Measurements from ENCODE around the gene ARMC2. TPM values are rescaled to one million over a fixed set of nuclear protein-coding genes. Genes with fewer than 3 reads are reported as not detected.
A peak's percentile ranks its signal among the peaks of the same experiment; 100 is the strongest.
"Not testable (repeated sequence)": the region's sequence is repeated elsewhere in the genome, so short reads cannot be mapped to it uniquely, and the experiment has no call there.

The ARMC2 gene
- total RNA-seq, 1 experiment from 2014 or later: 4.0 TPM

DNA sequence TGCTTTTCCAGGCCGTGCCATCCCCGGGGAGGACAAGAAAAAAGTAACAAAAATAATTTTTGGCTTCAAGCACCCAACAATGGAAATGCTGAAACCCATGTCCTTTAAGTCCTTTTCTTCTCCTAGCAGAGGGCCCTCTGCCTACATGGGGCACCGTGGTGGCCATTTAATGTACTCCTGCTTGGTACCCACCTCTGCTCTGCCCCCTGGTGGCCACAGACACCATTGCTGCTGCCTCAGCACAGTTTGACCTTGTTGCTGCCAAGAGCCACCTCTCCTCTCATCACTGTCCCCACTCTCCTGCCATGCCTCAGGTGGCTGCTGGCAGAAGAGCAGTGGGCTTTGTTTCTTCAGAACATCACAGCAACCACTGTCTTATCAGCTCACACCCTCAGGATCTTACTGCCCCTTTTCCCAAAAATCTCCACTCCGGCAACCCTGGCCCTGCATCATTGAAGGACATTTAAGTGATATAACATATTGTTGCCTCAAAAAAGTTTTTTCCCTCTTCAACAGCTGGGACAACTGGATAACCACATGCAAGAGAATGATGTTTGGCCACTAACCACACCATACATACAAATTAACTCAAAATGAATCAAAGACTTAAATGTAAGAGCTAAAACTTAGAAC lies 12.9 kb upstream of the ARMC2 start:
- peak; percentile 81 for DNase-seq (ENCODE audit: low read depth)

DNA sequence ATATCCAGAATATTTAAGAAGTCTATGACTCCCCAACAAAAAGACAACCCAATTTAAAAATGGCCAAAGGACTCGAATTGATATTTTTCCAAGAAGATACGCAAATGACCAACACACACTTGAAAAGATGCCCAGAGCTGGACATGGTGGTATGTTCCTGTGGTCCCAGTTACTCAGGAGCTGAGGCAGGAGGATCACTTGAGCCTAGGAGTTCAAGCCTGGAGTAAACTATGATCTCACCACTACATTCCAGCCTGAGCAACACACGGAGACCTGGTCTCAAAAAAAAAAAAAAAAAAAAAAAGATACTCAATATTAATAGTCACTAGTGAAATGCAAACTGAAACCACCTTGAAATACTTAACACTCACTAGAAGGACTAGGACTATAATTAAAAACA lies 12.2 kb upstream of the ARMC2 start:
- DNase-seq (ENCODE audit: low read depth): no peak

DNA sequence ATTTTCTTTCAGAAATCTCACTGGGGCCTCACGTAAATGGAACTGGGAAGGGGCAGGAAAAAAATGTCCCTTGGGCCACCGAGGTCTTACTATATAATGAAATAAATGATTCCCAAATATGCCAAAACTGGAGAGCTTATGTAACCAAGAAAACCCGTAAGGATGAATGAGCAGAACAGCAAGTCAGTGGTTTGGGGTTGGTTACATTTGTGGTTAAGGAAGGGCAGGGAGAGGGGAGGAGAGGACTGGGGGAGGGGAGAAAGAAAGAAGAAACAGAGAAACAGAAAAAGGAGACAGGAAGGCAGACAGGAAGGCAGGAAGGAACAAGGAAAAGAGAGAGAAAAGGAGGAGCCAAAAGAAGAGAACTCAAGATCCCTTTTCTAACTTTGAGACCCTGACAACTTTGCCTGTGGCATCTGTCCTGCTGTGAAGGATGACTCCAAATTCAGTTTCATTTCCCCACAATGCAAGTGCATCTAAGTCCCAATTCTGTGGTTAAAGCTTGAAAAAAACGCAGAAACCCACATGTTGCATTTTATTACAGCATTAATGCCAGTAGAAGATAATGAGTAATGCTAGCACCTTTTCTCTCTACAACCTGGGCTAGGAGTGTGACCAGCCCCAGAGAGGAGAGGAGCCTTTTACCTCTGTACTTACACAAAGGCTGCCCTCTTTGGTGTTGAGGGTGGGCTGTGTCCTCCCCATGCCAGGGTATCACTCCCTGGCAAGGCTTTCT lies 10.8 kb upstream of the ARMC2 start:
- peak; percentile 18 for DNase-seq (ENCODE audit: low read depth)

DNA sequence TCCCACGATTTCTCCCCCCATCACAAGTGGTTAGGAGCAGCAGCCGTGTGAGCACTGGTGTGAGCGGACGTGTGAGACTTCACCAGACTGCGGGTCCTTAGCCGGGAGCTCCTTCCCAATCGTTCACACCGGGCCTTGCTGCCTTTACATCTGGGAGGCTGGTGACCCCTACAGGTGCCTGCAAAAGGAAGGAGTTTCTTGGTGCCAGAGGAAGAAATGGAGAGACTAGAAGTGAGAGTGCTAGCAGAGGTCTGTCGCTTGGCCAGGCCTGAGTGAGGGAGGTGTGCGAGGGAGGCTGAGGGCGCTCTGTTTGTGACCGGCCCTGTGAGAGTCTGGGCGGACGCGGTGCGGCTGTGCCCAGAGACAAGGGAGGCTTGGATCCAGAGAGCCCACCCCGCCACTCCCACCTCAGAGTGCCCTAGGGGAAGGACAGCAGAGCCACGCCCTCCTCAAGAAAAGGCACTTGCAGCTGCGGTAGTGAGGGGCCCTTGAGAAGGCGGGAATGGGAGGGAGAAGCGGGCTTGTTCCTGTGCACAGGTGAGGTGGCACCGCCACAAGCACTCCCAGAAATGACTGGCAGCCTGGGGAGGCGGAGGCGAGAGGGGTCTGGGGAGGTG lies 10.0 kb upstream of the ARMC2 start:
- DNase-seq (ENCODE audit: low read depth): peak; percentile 15

DNA sequence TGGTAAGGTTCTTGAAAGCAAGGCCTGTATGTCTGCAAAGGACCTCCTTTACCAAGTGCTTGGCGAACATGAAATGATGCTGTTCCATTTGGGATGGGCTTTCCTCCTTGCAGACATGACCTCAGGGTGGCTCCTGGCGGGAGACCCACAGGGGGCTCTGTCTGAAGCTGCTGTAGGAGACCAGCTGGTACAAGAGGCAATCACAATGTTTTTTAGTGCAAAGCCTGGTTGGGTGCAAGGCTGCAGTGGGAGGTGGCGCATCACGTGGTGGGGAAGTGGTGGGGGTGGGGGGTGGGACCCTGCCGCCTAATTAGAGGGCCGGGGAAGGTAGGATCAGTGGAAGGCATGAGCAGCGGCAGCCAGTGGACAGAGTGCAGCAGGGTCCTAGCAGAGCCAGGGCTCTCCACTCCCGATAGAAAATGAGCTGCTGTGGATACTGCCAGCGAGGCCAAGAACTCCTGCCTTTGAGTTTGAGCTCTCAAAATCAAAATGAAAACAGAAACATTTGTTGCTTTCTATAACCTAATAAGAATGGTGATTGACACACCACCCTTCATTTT lies 9.1 kb upstream of the ARMC2 start:
- DNase-seq (ENCODE audit: low read depth): no peak

DNA sequence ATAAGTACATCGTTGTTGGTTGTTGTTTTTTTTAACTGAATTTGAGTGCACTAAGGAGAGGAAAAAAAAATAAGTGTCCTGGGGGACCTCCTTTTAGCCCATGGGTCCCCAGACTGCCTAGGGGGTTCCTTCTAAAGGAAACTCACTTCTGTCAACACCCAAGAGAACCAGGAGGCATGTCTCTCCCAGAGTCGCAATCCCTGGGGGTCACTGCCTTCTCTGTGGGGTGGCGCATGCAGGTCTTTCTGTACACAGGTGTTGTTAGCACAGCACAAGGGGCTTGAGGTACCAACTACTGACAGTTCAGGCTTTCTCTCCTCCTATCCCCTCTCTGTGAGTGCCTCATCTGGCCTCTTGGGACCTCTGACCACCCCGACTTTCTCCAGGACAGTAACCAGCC lies 7.3 kb upstream of the ARMC2 start:
- DNase-seq (ENCODE audit: low read depth): no peak

DNA sequence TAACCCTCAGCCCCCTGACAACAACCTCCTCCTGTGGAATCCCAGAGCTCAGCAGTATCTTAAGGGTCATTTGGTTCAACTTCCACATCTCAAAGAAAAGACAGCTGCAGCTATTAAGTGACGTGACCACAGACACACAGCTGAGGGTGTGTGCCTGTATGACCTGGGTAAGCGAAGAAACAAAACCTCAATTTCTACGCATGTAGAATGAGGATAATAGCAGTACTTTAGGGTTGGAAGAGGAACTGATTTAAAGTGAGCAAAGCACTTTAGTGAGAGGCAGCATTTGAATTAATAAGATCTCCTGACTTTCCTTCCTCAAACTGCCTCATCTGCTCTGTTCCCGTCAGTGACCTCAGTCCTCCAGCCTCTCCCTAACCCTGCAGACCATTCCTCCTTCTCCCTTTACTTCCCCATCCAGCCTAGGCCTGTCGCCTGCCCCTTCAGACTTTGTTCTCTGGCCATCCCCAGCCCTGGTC lies 6.8 kb upstream of the ARMC2 start:
- DNase-seq (ENCODE audit: low read depth): no peak

DNA sequence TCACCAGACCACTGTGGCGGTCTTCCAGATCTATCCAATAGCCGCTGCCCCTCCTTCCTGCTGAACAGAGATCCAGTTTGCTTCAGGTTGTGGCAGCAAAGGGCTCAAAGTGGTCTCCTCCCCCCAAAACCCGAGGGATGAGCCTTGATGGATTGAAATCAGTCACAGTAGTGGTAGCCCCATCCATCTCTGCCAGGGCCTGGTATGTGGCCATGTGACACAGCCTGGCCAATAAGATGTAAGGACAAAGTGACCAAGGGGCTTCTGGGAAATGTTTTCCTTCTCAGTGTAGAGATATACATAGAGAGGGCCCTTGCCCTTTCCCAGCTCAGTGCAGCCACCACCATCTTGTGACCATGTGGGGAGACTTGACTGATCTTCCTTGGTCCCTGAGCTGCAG lies 4.1 kb upstream of the ARMC2 start:
- DNase-seq (ENCODE audit: low read depth): no peak

DNA sequence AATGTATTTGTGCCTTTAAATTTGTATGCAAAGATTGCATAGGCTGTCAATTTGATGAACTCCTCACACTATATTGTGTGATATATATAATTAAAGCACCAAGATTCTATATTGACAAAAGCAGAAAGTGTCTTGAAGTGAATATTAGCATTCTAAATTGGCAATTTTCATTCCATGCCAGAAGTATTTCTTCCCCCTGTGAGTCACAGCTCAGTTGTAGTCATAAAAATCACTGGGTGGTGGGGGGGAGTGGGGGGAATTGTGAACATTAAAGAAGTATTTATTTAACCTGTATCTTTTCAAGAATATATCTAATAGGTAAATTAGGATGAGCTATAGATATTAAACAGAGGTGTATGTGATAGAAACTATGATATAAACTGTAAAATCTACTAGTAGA lies 3.1 kb upstream of the ARMC2 start:
- DNase-seq (ENCODE audit: low read depth): no peak

DNA sequence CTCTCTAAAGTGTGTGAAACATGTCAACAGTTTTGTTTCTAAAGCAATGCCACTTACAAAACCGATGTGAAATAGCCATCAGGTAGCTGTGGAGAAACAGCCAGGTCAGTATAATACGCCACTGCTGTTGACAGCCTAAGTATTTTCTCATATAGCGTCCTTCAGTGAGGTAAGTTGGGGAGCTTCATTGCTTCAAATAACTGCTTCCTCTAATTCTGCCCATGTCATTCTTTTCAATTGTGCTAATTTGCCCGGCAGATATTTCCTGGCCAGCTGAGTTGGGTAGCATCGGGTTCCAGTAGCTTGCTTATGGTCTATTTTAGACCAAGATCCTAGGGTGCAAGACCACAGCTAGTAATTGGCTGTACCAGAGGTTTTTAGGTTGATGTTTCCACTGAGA lies 2.1 kb upstream of the ARMC2 start:
- no peak for DNase-seq (ENCODE audit: low read depth)

DNA sequence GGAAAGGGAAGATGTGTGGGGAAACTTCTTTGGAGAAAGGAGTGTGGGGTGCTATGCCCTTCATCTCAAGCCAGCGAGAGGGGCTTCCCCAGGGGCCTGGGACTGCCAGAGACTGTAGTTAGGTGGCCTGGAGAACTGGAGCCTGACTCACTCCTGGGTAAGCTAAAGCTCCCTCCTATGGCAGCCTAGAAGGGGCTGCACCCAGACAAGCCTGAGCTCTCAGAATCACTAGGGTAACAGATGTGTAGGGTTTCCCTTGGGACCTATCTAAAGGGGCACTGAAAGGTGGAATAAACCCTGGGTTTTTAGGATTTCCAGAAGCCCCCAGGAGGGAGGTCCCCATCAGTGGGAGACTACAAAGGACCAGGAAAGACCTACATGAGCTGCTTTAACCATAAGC lies 1.6 kb upstream of the ARMC2 start:
- DNase-seq (ENCODE audit: low read depth): no peak

DNA sequence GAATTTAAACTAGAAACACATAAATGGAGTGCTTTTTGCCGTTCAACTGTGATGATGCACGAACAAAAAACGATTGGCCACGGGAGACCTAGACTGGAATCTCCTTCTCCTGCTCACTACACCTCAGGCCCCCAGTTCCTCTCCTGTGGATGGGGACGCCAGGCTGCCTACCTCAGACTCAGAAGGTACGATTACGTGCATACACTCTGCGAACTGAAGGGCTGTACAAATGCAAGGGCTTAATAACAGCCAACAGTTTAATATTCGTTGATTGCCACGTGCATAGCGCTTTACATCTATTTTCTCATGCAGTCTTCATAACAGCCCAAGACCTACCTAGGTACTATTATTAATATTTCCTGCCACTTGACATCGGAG lies 495 bp upstream of the ARMC2 start:
- DNase-seq (ENCODE audit: low read depth): no peak

DNA sequence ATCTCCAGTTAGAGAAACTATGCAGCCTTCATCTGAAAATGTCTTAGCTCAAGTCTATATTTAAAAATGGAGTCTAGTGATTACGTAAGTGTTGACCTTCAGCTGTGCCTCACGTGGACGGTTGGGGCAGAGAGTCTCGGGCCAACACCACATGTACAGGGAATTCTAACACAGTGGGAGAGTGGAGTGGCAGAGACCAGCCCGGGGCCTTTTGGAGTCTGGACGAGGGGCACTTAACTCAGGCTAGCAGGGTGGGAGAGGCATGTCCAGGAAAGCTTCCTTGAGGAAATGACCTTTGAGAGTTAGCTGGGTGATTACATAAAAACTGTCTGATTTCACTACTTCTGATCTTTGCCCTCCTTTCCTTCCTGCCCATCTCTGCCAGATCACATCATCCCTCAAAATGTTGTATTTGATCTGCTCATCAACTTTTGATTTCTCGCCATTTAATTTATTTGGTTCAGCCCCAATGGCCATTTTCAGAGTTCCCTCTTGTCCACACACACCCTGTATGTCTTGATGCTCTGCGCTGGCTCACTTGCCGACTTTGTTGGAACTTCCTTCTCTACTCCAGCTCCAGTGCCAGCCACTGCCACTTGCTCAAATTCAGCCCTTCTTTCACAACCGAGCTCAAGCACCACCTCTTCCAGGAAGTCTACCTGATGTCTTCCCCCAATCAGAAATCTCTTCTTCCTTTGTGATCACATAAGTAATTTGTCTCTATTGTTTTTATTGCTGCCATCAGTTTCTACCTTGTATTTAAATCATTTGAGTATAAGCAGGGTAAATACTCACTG lies 2.6 kb downstream of the ARMC2 start:
- DNase-seq (ENCODE audit: low read depth): no peak

DNA sequence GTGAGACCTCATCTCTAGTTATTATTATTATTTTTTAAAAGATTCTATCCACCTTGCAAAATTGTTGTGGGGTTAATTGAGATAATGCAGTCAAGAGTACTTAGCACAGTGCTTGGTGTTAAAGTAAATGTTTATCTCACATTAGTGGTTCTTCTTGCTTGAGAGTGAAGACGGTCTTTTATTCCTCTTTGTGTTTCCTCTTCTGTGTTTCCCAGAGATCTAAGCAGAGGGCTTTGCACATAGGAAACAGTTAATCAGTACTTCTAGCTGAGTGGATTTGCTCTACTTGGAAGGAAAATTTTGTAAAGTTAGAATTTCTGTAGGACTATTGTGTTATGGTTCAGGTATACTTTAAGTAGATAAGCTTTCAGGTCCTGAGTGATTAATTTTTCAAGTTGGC lies 3.5 kb downstream of the ARMC2 start:
- DNase-seq (ENCODE audit: low read depth): no peak

DNA sequence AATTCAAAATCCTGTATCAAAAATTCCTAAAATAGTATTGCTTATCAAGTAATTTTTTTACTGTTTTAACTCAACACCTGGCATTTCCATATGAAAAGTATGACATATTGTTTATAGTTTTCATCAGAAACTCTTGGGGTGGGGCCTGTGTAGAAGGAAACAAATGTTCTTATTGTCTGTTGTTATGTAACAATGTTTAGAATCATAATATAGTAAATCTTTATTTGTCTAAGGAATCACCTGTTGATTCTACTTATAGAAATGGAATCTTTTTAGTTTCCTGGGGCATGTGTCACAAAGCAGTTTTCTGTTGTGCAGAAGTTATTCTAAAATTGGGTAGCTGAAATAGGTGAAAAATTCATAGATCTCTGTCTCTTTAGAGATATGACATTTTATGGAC lies 4.9 kb downstream of the ARMC2 start:
- DNase-seq (ENCODE audit: low read depth): no peak

DNA sequence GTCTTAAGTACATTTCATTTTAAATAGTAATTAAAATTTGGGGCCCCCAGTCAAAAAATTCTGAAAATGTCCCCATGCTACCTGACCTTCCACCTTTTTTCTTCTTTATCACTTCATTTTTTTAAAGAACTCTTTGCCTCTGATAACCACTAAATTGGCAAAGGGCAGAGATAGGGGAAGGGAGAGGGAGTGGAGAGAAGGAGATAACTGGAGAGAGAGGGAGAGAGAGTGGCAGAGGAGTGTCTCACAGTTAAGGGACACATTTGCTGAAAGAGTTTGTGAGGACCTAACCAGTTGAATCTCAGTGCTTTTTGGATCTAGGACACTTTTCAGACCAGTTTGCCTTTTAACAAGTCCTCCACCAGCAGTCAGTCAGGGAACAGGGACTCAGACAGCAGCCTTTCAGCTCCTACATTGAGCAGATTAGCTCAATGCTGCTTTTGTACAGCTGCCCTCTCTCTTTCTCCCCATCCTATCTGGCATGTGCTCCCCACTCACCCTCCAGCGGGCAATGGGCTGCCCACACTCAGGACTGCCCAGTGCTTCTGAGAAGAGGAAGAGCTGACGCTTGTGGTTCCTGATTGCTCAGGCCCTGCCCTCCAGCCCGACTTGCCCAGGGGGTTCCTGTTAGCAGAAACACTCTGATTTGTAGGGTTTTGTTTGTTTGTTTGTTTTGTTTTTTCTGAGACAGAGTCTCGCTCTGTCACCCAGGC lies 14.4 kb downstream of the ARMC2 start:
- DNase-seq (ENCODE audit: low read depth): no peak

DNA sequence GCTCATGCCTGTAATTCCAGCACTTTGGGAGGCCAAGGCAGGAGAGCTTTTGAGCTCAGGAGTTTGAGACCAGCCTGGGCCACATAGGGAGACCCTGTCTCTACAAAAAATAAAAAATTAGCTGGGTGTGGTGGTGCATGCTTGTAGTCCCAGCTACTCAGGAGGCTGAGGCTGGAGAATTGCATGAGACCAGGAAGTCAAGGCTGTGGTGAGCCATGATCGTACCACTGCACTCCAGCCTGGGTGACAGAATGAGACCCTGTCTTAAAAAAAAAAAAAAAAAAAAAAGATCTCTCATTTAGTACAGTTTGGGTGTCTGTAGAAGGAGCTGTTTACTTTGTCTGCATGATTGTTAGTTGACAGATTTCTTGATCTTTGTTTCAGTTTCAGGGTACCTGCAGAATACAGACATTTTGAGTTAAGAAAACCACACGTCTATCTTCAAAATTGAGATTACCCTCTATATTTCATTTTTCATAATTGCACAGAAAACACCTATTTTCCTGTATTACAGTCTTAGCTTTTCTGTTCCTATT lies 17.6 kb downstream of the ARMC2 start:
- DNase-seq (ENCODE audit: low read depth): not testable (repeated sequence)

DNA sequence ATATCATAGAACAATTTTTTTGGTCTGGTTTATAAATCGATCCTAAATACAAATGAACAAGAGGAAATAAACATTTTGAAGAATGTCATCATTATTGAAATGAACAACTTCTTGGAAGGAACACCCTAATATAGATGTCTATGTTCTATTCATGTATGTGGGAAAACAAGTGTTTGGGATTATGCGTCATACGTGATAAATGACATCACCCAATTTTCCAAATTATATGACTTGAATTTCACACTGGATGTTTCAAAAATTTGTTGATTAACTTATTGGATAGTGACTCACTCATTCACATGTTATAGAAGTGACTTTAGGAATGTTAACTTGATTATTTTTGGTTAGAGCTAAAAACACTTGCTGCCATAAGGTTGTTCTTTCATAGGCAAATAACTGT lies 18.6 kb downstream of the ARMC2 start:
- no peak for DNase-seq (ENCODE audit: low read depth)

DNA sequence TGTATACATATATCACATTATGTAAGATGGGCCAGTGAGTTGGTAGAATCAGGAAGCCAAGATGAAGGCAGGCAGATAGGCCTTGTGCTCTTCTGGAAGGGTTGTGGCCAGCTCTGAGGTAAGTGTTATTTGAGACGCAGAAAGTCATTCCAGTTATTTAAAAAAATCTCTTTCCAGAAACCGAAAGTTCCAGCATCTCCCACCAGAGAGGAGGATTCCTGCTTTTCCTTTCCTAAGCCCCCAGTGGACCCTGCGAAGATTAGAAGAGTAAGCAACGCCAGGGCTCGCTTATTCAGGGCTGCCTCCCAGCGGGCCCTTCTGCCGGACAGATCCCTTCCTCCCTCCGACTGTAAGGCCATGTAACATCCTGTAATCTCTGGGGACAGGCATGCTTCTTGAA lies 20.4 kb downstream of the ARMC2 start:
- DNase-seq (ENCODE audit: low read depth): no peak

DNA sequence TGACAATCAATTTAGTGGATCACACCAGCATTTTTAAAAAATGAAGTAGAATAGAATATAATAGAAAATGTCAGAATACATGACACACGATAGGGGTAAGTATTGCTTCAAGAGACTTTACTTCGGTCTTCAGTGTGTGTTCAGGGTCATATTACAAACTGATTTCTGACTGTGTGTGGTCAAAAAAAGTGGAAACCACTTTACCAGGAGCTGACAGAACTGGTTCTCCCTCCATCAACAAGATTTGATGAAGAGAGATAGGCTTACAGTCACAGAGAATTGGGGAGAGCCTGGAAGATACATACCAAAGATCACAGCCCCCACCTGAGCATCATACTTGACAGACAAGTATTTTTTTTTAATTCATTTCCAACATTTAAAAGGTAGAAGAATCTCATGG lies 21.7 kb downstream of the ARMC2 start:
- no peak for DNase-seq (ENCODE audit: low read depth)

DNA sequence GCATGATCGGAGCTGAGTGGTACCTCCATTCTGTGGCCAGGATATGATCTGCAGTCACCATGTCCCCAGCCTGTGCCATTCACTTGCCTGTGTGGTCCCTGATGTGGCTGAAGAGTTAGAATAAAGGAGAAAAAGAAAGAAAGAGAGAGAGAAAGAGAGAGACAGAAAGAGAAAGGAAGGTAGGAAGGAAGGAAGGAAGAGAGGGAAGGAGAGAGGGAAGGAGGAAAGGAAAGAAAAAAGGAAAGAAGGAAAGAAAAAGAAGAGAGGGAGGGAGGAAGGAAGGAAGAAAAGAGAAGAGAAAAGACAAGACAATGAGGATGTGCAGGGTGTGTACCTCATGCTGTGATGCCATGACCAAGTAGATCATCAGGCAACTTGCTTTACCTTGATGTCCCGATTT lies 22.1 kb downstream of the ARMC2 start:
- DNase-seq (ENCODE audit: low read depth): no peak
